Measurements from ENCODE around the gene WNK1.

The WNK1 gene

DNA sequence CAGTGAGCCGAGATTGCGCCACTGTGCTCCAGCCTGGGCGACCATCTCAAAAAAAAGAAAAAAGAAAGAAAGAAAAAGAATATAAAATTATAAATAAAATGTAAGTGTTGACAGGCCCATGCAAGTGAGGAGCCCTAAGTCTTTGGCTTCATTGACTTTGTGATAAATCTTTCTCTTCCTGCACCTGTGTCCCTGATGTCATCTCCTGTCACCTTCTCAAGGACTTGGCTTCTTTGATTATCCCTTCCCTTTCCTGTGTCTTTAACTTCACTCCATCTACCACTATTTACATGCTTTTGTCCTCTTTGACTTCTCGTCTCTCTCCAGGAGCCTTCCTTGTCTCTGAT, 33.6 kb upstream of the WNK1 start:
- TF ChIP-seq, protein P1, sequence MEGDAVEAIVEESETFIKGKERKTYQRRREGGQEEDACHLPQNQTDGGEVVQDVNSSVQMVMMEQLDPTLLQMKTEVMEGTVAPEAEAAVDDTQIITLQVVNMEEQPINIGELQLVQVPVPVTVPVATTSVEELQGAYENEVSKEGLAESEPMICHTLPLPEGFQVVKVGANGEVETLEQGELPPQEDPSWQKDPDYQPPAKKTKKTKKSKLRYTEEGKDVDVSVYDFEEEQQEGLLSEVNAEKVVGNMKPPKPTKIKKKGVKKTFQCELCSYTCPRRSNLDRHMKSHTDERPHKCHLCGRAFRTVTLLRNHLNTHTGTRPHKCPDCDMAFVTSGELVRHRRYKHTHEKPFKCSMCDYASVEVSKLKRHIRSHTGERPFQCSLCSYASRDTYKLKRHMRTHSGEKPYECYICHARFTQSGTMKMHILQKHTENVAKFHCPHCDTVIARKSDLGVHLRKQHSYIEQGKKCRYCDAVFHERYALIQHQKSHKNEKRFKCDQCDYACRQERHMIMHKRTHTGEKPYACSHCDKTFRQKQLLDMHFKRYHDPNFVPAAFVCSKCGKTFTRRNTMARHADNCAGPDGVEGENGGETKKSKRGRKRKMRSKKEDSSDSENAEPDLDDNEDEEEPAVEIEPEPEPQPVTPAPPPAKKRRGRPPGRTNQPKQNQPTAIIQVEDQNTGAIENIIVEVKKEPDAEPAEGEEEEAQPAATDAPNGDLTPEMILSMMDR (IDR thresholded peaks at IDR 0.05; ENCODE audit: insufficient read depth, low read depth, low read length, missing control alignments), result no peak
- no peak for DNase-seq (ENCODE audit: low read depth)
- no peak overlapping the region for H3K4me3 ChIP-seq (ENCODE audit: low read length)

DNA sequence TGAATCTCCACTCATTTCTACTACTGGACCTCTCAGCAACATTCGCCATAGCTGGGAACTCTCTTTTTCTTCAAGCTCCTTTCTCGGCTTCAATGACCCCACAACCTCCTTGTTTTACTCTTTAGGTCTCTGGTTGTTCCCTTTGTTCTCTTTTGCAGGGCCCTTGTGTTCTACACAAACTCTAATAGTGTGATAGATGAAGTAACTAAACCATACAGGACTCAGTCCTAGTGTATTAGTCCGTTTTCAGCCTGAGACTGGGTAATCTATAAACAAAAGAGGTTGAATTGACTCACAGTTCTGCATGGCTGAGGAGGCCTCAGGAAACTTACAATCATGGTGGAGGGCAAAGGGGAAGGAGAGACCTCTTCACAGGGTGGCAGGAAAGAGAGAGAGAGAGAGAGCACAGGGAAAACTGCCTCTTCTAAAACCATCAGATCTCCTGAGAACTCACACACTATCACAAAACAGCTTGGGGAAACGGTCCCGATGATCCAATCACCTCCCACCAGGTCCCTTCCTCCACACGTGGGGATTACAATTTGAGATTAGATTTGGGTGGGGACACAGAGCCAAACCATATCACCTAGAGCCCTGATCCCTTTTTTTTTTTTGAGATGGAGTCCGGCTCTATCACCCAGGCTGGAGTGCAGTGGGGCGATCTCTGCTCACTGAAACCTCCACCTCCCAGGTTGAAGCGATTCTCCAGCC, 32.0 kb upstream of the WNK1 start:
- H3K4me3 ChIP-seq (ENCODE audit: low read length), result no peak overlapping the region
- TF ChIP-seq, protein P1 (IDR thresholded peaks at IDR 0.05; ENCODE audit: insufficient read depth, low read depth, low read length, missing control alignments), result no peak
- no peak for DNase-seq (ENCODE audit: low read depth)

DNA sequence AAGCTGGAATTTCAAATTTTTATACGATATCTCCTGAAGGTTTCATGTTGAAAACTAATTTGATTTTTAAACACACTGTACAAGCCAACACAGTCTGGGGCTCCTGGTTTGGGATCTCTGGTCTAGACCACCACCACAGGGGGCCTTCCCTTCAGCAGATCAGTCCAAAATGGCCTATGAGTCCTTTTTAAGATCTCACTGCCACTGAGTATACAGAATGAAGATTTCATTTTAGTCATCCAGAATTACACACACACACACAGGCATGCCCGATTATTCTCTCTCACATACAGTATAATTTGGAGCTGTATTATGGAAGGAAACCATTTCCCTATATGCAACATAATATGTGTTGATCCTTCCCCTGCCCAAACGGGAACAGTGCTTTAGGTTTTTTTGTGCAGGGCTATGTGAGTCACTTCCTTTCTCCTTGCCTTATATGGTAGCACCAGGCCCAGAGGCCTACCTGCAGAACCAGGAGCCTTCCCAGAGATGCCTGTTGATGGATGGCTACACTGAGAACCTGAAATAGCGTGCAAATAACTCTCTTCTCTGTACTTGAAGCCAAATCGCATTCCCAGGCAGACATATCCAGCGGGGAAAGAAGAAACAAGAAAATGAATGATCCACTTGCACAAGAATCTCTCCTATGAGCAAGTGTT, 28.1 kb upstream of the WNK1 start:
- TF ChIP-seq, protein P1 (IDR thresholded peaks at IDR 0.05; ENCODE audit: insufficient read depth, low read depth, low read length, missing control alignments), result no peak
- DNase-seq (ENCODE audit: low read depth), result peak; percentile 87

DNA sequence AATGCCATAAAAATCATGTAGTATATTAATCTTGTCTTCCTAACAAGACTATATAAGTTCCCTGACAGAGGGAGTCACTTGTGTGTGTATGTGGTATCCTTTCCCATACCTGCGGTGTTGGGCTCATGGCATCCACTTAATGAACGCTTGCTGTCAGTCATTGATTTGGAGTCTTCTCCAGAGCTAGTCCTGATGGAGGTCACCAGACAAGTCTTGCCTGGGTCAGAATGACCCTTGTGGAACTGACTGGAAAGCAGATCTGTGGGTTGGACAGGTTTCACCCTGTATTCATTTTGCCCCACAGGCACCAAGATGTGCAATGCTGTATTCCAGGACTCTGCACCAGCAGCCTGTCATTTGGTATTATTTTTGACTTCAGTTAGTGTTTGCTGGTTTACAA, 27.3 kb upstream of the WNK1 start:
- TF ChIP-seq, protein P1 (IDR thresholded peaks at IDR 0.05; ENCODE audit: insufficient read depth, low read depth, low read length, missing control alignments), result no peak
- H3K4me3 ChIP-seq (ENCODE audit: low read length), result no peak overlapping the region
- DNase-seq (ENCODE audit: low read depth), result no peak

More for the DNA sequence above, 28.1 kb upstream of the WNK1 start:
- no peak overlapping the region for H3K4me3 ChIP-seq (ENCODE audit: low read length)

DNA sequence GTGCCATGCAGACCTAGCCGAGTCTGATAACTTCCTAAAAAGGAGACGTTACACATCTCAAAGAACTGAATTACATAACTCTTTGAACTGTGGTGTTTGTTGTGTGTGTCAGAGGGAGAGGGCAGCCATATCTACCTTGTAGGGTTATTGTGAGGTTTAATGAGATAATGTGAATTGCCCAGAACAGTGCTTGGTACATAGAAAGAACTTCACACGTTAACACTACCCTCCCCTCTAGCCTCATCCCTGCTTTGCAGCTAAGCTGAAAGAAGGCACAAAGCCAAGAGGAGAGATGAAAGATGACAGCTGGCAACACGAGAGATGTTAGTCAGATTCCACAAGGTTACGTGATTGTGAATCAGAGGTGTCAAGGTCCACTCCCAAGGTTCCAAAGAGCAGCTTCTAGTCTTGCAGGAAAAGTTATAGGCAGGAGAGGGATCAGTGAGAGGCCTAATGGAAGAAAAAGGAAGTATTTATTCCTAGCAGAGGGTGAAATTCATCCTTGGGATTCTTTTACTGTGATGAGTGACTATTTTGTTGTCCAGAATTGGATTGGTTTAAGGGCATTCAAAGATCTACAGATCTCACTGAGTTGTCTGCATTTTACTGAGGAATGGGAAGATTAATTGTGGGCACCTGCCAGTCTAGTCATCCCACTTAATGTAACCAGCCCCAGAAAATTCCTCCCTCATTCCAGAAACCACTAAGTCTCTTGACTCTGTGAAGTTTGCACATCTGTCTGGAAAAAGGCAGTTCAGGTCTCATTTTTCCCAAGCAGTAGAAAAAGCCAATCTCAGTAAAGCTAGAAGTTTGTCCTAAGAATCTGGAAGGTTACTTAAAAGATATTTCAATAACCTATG, 25.9 kb upstream of the WNK1 start:
- DNase-seq (ENCODE audit: low read depth), result peak; percentile 89
- TF ChIP-seq, protein P1 (IDR thresholded peaks at IDR 0.05; ENCODE audit: insufficient read depth, low read depth, low read length, missing control alignments), result no peak
- no peak overlapping the region for H3K4me3 ChIP-seq (ENCODE audit: low read length)

DNA sequence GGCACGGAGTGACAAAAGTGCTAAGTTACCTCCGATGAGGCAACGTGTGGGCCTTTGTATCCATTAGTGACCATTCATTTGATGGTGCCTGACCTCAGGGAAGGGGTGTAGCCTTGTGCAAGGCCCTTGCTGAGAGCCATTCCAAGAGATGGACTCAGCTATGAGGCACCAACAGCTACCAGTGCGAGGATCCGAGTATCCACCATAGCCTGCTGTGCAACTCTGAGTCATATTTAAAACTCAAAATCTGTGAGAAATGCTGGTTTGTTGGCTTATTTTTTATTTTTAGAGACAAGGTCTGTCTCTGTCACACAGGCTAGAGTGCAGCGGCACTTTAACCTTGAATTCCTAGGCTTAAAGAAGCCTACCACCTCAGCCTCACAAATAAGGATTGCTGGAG, 25.1 kb upstream of the WNK1 start:
- TF ChIP-seq, protein P1 (IDR thresholded peaks at IDR 0.05; ENCODE audit: insufficient read depth, low read depth, low read length, missing control alignments), result no peak
- DNase-seq (ENCODE audit: low read depth), result peak; percentile 43
- H3K4me3 ChIP-seq (ENCODE audit: low read length), result no peak overlapping the region
